ENCODE results near the gene UIMC1. TPM values are rescaled to one million over a fixed set of nuclear protein-coding genes. Genes with fewer than 3 reads are reported as not detected.
"Not testable (repeated sequence)": the region's sequence is repeated elsewhere in the genome, so short reads cannot be mapped to it uniquely, and the experiment has no call there.

The UIMC1 gene
- total RNA-seq, 1 donor from 2014 or later, result 45.2 TPM

DNA sequence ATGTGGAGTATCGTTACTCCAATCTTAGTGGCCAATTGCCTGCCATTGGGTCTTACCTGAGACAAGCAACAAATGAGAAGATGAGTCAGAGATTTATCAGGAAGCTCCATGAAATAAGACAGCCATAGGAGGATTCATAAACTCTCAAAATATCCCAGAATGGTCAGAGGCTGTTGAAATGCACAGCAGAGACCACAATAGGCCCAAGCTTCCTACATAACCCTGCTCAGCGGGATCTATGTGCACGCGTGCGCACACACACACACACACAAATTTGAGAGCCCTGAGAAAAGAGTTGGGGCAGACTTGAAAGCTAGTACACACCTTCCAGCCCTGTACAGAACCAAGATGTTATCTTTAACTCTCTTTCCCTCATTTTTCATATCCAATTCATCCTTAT lies 9.8 kb downstream of the UIMC1 start:
- H3K27ac Mint-ChIP-seq, result no peak overlapping the region
- H3K36me3 Mint-ChIP-seq, result peaks cover 13% of the 10 kb centered on the region
- no peaks in the 10 kb centered on the region for H3K27me3 Mint-ChIP-seq (ENCODE audit: low read depth)

DNA sequence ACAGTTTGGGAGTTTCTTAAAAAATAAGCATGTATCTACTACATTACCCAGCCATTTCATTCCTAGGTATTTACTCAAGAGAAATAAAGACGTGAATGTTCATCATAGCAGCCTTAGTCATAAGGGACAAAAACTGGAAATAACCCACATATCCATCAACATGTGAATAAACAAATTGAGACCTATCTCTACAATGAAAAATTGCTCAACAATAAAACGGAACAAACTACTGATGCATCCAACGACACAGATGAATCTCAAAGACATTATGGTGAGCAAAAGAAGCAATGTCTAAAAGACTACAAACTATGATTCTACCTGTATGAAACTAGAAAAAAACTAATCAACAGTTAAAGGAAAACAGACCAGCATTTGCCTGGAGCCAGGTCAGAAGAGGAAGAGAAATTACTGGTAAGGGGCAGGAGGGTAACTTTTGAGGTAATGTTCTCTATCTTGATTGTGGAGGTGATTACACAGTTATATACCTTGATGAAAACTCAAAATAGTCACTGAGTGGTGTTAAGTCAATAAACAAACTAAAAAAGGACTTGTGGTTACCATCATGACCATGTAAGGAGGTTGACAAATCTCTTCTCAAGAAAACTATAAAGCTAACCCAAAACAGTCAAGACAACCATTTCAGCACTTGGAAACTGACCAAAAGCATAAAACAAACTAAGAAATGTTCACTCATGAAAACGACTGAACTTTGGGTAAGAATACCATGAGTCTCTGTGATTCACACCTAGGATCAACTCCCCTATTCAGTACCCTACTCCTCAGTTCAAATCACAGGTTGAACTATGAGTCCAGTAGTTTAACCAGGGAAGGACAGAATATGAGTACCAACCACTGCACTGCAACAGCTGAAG lies 10.4 kb downstream of the UIMC1 start:
- peak overlapping the region; percentile 44 for H3K27ac Mint-ChIP-seq
- no peak for DNase-seq (ENCODE audit: low spot score in 2 of 2, unreplicated experiment in 2 of 2)
- H3K27me3 Mint-ChIP-seq (ENCODE audit: low read depth), result no peaks in the 10 kb centered on the region
- no peak overlapping the region for H3K4me3 Mint-ChIP-seq
- TF ChIP-seq, protein P1, sequence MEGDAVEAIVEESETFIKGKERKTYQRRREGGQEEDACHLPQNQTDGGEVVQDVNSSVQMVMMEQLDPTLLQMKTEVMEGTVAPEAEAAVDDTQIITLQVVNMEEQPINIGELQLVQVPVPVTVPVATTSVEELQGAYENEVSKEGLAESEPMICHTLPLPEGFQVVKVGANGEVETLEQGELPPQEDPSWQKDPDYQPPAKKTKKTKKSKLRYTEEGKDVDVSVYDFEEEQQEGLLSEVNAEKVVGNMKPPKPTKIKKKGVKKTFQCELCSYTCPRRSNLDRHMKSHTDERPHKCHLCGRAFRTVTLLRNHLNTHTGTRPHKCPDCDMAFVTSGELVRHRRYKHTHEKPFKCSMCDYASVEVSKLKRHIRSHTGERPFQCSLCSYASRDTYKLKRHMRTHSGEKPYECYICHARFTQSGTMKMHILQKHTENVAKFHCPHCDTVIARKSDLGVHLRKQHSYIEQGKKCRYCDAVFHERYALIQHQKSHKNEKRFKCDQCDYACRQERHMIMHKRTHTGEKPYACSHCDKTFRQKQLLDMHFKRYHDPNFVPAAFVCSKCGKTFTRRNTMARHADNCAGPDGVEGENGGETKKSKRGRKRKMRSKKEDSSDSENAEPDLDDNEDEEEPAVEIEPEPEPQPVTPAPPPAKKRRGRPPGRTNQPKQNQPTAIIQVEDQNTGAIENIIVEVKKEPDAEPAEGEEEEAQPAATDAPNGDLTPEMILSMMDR (IDR thresholded peaks at IDR 0.05; ENCODE audit: unreplicated experiment), result no peak
- H3K36me3 Mint-ChIP-seq, result peaks cover 14% of the 10 kb centered on the region
- peaks cover 2% of the 10 kb centered on the region for H3K4me1 Mint-ChIP-seq
- peaks cover 11% of the 10 kb centered on the region for H3K9me3 Mint-ChIP-seq

More for the DNA sequence above, 9.8 kb downstream of the UIMC1 start:
- Mint-ChIP-seq H3K4me3 (no peak overlapping the region), H3K4me1 (peaks cover 2% of the 10 kb centered on the region), H3K9me3 (peaks cover 11% of the 10 kb centered on the region)
- DNase-seq (ENCODE audit: low spot score in 2 of 2, unreplicated experiment in 2 of 2), result no peak
- TF ChIP-seq, protein P1 (IDR thresholded peaks at IDR 0.05; ENCODE audit: unreplicated experiment), result no peak

- TF ChIP-seq, protein P1 (IDR thresholded peaks at IDR 0.05; ENCODE audit: unreplicated experiment), result no peak
- peaks cover 14% of the 10 kb centered on the region for H3K36me3 Mint-ChIP-seq
- no peaks in the 10 kb centered on the region for H3K27me3 Mint-ChIP-seq (ENCODE audit: low read depth)
- no peak for DNase-seq (ENCODE audit: low spot score in 2 of 2, unreplicated experiment in 2 of 2)
- peak overlapping the region; percentile 33 for H3K27ac Mint-ChIP-seq
- H3K9me3 Mint-ChIP-seq, result peaks cover 11% of the 10 kb centered on the region
- H3K4me3 Mint-ChIP-seq, result no peak overlapping the region
- peaks cover 2% of the 10 kb centered on the region for H3K4me1 Mint-ChIP-seq
Measured at GRCh38 chr5:176995122-176995490, 11.5 kb downstream of the UIMC1 start.

DNA sequence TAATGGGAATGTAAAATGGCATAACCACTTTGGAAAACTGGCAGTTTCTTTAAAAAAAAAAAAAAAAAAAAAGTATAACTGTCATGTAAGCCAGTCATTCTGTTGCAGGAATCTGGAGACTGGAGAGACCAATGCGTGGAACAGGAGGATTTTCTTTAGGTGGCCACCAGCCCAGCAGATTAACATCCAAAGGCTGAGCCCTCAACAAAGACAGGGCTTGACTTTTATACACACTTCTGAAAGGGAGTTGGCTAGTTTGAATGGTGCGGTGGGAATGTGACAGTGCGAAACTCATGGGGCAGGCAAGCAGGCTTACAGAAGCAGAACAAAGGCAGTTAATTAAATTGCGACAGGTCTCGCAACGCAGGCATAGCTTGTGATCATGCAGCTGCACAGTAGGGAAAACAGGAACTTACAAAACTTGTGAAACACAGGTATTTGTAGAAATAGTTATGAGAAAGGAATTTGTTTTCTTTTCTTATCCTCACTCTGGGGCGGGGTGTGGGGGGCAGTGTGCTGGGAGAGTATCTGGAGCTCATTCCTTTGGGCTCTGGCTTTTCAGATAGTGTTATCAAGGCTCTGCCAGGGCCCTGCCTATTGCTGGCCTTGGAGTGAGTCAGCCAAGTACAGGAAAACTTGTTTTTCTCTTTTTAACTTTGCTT lies 12.0 kb downstream of the UIMC1 start:
- H3K27me3 Mint-ChIP-seq (ENCODE audit: low read depth), result no peaks in the 10 kb centered on the region
- peaks cover 2% of the 10 kb centered on the region for H3K4me1 Mint-ChIP-seq
- peaks cover 11% of the 10 kb centered on the region for H3K9me3 Mint-ChIP-seq
- TF ChIP-seq, protein P1 (IDR thresholded peaks at IDR 0.05; ENCODE audit: unreplicated experiment), result no peak
- H3K27ac Mint-ChIP-seq, result peak overlapping the region; percentile 43
- H3K36me3 Mint-ChIP-seq, result peaks cover 14% of the 10 kb centered on the region
- H3K4me3 Mint-ChIP-seq, result no peak overlapping the region
- no peak for DNase-seq (ENCODE audit: low spot score in 2 of 2, unreplicated experiment in 2 of 2)

- not testable (repeated sequence) for H3K27me3 Mint-ChIP-seq (ENCODE audit: low read depth); DNase-seq (ENCODE audit: low spot score in 2 of 2, unreplicated experiment in 2 of 2); H3K4me3 Mint-ChIP-seq; H3K27ac Mint-ChIP-seq; H3K4me1 Mint-ChIP-seq
- Mint-ChIP-seq H3K9me3 (peaks cover 13% of the 10 kb centered on the region), H3K36me3 (peaks cover 15% of the 10 kb centered on the region)
Measured at GRCh38 chr5:176993081-176993480, 13.5 kb downstream of the UIMC1 start.

GRCh38 chr5:176987583-176987982 lies 19.0 kb downstream of the UIMC1 start:
- TF ChIP-seq, protein P1 (IDR thresholded peaks at IDR 0.05; ENCODE audit: unreplicated experiment), result no peak
- Mint-ChIP-seq H3K4me1 (no peaks in the 10 kb centered on the region), H3K36me3 (peaks cover 19% of the 10 kb centered on the region), H3K4me3 (no peak overlapping the region), H3K9me3 (peaks cover 4% of the 10 kb centered on the region), H3K27ac (no peak overlapping the region), H3K27me3 (ENCODE audit: low read depth) (no peaks in the 10 kb centered on the region)
- no peak for DNase-seq (ENCODE audit: low spot score in 2 of 2, unreplicated experiment in 2 of 2)
